IMR-90 (cell line): ENCODE results near the gene PPT2. TPM values are rescaled to one million over a fixed set of nuclear protein-coding genes. Genes with fewer than 3 reads are reported as not detected.

Experiments used
- ATAC-seq: fragments of 200-7000 bp; cut with Tn5 transposase; 2 replicates; pipeline ENCODE4 v1.9.1; 2020; ENCODE audit warnings: low read depth, mild to moderate bottlenecking, moderate library complexity
- BruUV-seq: library from RNA; stranded (reverse); fragments of 400-500 nt; replicated peaks from 2 replicates; lab custom pipeline; 2021; lab: Mats Ljungman, UMichigan
- CTCF ChIA-PET: fragments of 300-600 bp; formaldehyde crosslinking; extraction: SDS; loops from one replicate; lab custom pipeline; 2021; ENCODE audit warnings: antibody characterized with exemption; lab: Yijun Ruan, JAX
- POLR2A ChIA-PET: fragments of 300-600 bp; sonication (Branson Sonifier 250); formaldehyde crosslinking; loops from one replicate; lab custom pipeline; 2022; ENCODE audit warnings: antibody characterized with exemption; ENCODE audit not compliant: unreplicated experiment; lab: Charles Lee
- DNase-seq: peaks from one replicate; pipeline ENCODE4 v3.0.0; 2013
- H2AFZ ChIP-seq: replicated peaks from 2 replicates; pipeline ENCODE3; 2013; ENCODE audit warnings: low read length, mild to moderate bottlenecking; ENCODE audit not compliant: poor library complexity
- H2AK5ac ChIP-seq: 2 replicates; pipeline ENCODE4 v1.6.1; 2013; ENCODE audit warnings: low read depth, low read length, inconsistent platforms
- H2AK9ac ChIP-seq: replicated peaks from 2 replicates; pipeline ENCODE3; 2013; ENCODE audit warnings: mild to moderate bottlenecking, low read depth, low read length, moderate library complexity; ENCODE audit not compliant: poor library complexity
- H2BK120ac ChIP-seq: 2 replicates; pipeline ENCODE4 v1.6.1; 2013; ENCODE audit warnings: low read depth, low read length, inconsistent platforms
- H2BK15ac ChIP-seq: 3 replicates; pipeline ENCODE4 v1.6.1; 2013; ENCODE audit warnings: low read depth, low read length, inconsistent platforms
- H2BK20ac ChIP-seq: 2 replicates; pipeline ENCODE4 v1.6.1; 2013; ENCODE audit warnings: low read depth, mild to moderate bottlenecking, inconsistent platforms, low read length, moderate library complexity
- H2BK5ac ChIP-seq: 2 replicates; pipeline ENCODE4 v1.6.1; 2013; ENCODE audit warnings: mild to moderate bottlenecking, low read depth, low read length, inconsistent platforms; ENCODE audit not compliant: poor library complexity, severe bottlenecking
- H3K14ac ChIP-seq: replicated peaks from 2 replicates; pipeline ENCODE4 v1.6.1; 2013; ENCODE audit warnings: low read depth, low read length, inconsistent platforms
- H3K18ac ChIP-seq: 2 replicates; pipeline ENCODE4 v1.6.1; 2013; ENCODE audit warnings: low read depth, low read length, control low read depth
- H3K23ac ChIP-seq: 2 replicates; pipeline ENCODE4 v1.6.1; 2013; ENCODE audit warnings: low read depth, low read length, inconsistent platforms
- H3K27ac ChIP-seq: 2 replicates; pipeline ENCODE4 v1.5.1; 2013; ENCODE audit warnings: mild to moderate bottlenecking, control low read depth, low read length; ENCODE audit not compliant: insufficient read depth
- H3K27me3 ChIP-seq: 2 replicates; pipeline ENCODE4 v1.6.1; 2013; ENCODE audit warnings: low read length; ENCODE audit not compliant: control insufficient read depth, insufficient read depth
- H3K36me3 ChIP-seq: 2 replicates; pipeline ENCODE4 v1.6.1; 2013; ENCODE audit warnings: low read length, mixed read lengths; ENCODE audit not compliant: control insufficient read depth, insufficient read depth
- H3K4ac ChIP-seq: 2 replicates; pipeline ENCODE4 v1.6.1; 2013; ENCODE audit warnings: low read depth, low read length, inconsistent platforms
- H3K4me1 ChIP-seq: 2 replicates; pipeline ENCODE4 v1.6.1; 2013; ENCODE audit warnings: low read length, mixed read lengths; ENCODE audit not compliant: control insufficient read depth, insufficient read depth
- H3K4me2 ChIP-seq: 2 replicates; pipeline ENCODE4 v1.6.1; 2013; ENCODE audit warnings: low read depth, mild to moderate bottlenecking, control low read depth, low read length, moderate library complexity
- H3K4me3 ChIP-seq: 2 replicates; pipeline ENCODE4 v1.5.1; 2013; ENCODE audit warnings: low read depth, mild to moderate bottlenecking, control low read depth, low read length, moderate library complexity; ENCODE audit not compliant: insufficient read depth
- H3K56ac ChIP-seq: 2 replicates; pipeline ENCODE4 v1.6.1; 2013; ENCODE audit warnings: low read length, inconsistent platforms; ENCODE audit not compliant: insufficient read depth; ENCODE audit errors: extremely low read depth
- H3K79me1 ChIP-seq, 2 experiments: 2 replicates each; pipeline ENCODE4 v1.6.1; 2013; ENCODE audit warnings: low read length in 2 of 2, inconsistent platforms in 1 of 2, low read depth in 1 of 2
- H3K9ac ChIP-seq: 2 replicates; pipeline ENCODE4 v1.6.1; 2013; ENCODE audit warnings: low read depth, low read length, control low read depth
- H3K9me1 ChIP-seq: 2 replicates; pipeline ENCODE4 v1.6.1; 2013; ENCODE audit warnings: low read length, inconsistent platforms; ENCODE audit not compliant: insufficient read depth
- H3K9me3 ChIP-seq: 2 replicates; pipeline ENCODE4 v1.6.1; 2013; ENCODE audit warnings: low read length; ENCODE audit not compliant: control insufficient read depth, insufficient read depth
- H4K20me1 ChIP-seq: 2 replicates; pipeline ENCODE4 v1.6.1; 2013; ENCODE audit warnings: low read length, inconsistent platforms; ENCODE audit not compliant: insufficient read depth
- H4K5ac ChIP-seq: 2 replicates; pipeline ENCODE4 v1.6.1; 2013; ENCODE audit warnings: mild to moderate bottlenecking, low read depth, low read length, control low read depth
- H4K8ac ChIP-seq, 2 experiments: 2 replicates each; pipeline ENCODE4 v1.6.1; 2013; ENCODE audit warnings: low read depth in 2 of 2, low read length in 2 of 2, control low read depth in 1 of 2, inconsistent platforms in 1 of 2
- H4K91ac ChIP-seq: 2 replicates; pipeline ENCODE4 v1.6.1; 2013; ENCODE audit warnings: low read depth, low read length, inconsistent platforms; ENCODE audit not compliant: insufficient read depth
- BHLHE40 ChIP-seq: fragments of 150-350 bp; IDR thresholded peaks from 2 replicates; pipeline ENCODE4 v1.6.1; 2016; ENCODE audit warnings: mild to moderate bottlenecking, low read depth, low read length
- NFE2L2 ChIP-seq: fragments of 150-350 bp; IDR thresholded peaks from 2 replicates; pipeline ENCODE4 v1.6.1; 2016; ENCODE audit warnings: low read depth, mild to moderate bottlenecking, low read length
- WGBS, 2 experiments: methylation state at CpG; one replicate each; pipeline versions ENCODE4 v1.1.5 to v1.1.7; 2013; ENCODE audit warnings: missing lambda C conversion rate in 2 of 2; ENCODE audit not compliant: insufficient read length in 1 of 2; ENCODE audit errors: extremely low coverage in 2 of 2; 5-methylcytosine and 5-hydroxymethylcytosine counted together
- dilution Hi-C: fragments of 300-500 bp; cut with HindIII; formaldehyde crosslinking; loops from one replicate; pipeline ENCODE4 v1.14.3; 2018; ENCODE audit warnings: low sequenced_read_pairs; ENCODE audit not compliant: unreplicated experiment
- in situ Hi-C: fragments of 300-500 bp; cut with MboI; formaldehyde crosslinking; loops from 3 replicates; pipeline ENCODE4 v1.14.3; 2019; ENCODE audit warnings: low sequenced_read_pairs, inconsistent platforms, mixed read lengths
- intact Hi-C: fragments of 100-400 bp; cut with micrococcal nuclease; formaldehyde crosslinking; loops from 2 replicates; pipeline ENCODE4 v1.10.0; 2022
- polyA plus RNA-seq, 3 experiments: library from polyadenylated mRNA; depleted of rRNA; stranded (reverse); fragments of >200 nt; gene quantifications; 2 replicates each; pipeline ENCODE4 v1.2.3, GENCODE V29; 2012; ENCODE audit warnings: low replicate concordance in 1 of 3
- total RNA-seq: library from RNA; depleted of rRNA; stranded (reverse); fragments of >200 nt; gene quantifications from 2 replicates; pipeline ENCODE4 v1.2.3, GENCODE V29; 2012

PPT2 gene
- total and polyA plus RNA-seq, 2 of the 4 experiments (the other 2 are of a cell fraction): 3.2 to 16.2 TPM

DNA sequence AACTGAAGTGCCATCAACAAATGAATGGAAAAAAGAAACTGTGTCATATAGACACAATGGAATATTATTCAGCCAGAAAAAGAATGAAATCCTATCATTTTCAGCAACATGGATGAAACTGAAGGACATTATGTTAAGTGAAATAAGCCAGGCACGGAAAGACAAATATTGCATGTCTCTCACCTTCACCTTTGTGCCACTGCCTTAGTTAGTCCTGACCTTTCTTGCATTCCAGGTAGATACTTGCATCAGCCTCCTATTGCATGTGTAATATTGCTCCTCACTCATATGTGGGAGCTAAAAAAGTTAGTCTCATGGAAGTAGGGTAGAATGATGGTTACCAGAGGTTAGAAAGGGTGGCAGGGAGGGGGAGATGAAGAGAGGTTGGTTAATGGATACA lies 55.1 kb downstream of the PPT2 start:
- dilution Hi-C loops: no loop called here

More for the DNA sequence above, 55.1 kb downstream of the PPT2 start:
- no peaks in the 10 kb centered on the region for H3K9me1 ChIP-seq
- H3K4ac ChIP-seq: no peak overlapping the region
- H3K18ac ChIP-seq: no peak overlapping the region
- TF ChIP-seq NFE2L2 (no peak), BHLHE40 (no peak)
- DNase-seq (no peak), ATAC-seq (no peak)
- H2BK15ac ChIP-seq: no peak overlapping the region
- no peak overlapping the region for H3K56ac ChIP-seq
- no peak overlapping the region for H2BK20ac ChIP-seq
- H3K4me3 ChIP-seq: no peak overlapping the region
- H3K23ac ChIP-seq: no peak overlapping the region
- H4K8ac ChIP-seq: no peak overlapping the region
- ChIA-PET POLR2A (interaction anchor here (0.7 kb wide), 1 partner anchor 14 kb away, joined by 15 read pairs; no protein-coding TSS in a partner anchor), CTCF (no interaction called here)
- H4K91ac ChIP-seq: no peak overlapping the region
- no peak overlapping the region for H3K14ac ChIP-seq
- no peaks in the 10 kb centered on the region for H3K4me1 ChIP-seq
- H2BK5ac ChIP-seq: no peak overlapping the region
- no peak overlapping the region for H2BK120ac ChIP-seq
- H2AFZ ChIP-seq: no peak overlapping the region
- H4K20me1 ChIP-seq: no peaks in the 10 kb centered on the region
- no peak overlapping the region for H3K27ac ChIP-seq
- H3K27me3 ChIP-seq: peaks cover 6% of the 10 kb centered on the region; the same call in 1 of the 2 replicates
- no peak overlapping the region for H4K5ac ChIP-seq
- no CpG with 5 or more reads among the region's 1 CpG for WGBS, 2 experiments
- H2AK5ac ChIP-seq: no peak overlapping the region
- in situ Hi-C loops: no loop called here
- no peaks in the 10 kb centered on the region for H3K36me3 ChIP-seq
- no peak overlapping the region for H2AK9ac ChIP-seq
- BruUV-seq: no TSS peak
- no peak overlapping the region for H3K9ac ChIP-seq
- intact Hi-C loops: no loop called here
- H3K9me3 ChIP-seq: no peaks in the 10 kb centered on the region
- no peak overlapping the region for H3K4me2 ChIP-seq
- no peaks in the 10 kb centered on the region for H3K79me1 ChIP-seq
